ENCODE measurements around the gene MRPL50.

The MRPL50 gene

GRCh38 chr9:101428909-101429308 is 30.5 kb upstream of the MRPL50 start:
- no peaks in the 10 kb centered on the region for H3K9me3 ChIP-seq (ENCODE audit: insufficient read depth, low read length, severe bottlenecking)
- no peaks in the 10 kb centered on the region for H4K20me1 ChIP-seq (ENCODE audit: insufficient read depth, low read length)
- H3K27me3 ChIP-seq (ENCODE audit: insufficient read depth, low read length, poor library complexity), result no peaks in the 10 kb centered on the region
- no peak overlapping the region for H3K27ac ChIP-seq (ENCODE audit: low read length)
- no peaks in the 10 kb centered on the region for H3K36me3 ChIP-seq (ENCODE audit: insufficient read depth, low read length)
- TF ChIP-seq EZH2 (IDR thresholded peaks at IDR 0.05; ENCODE audit: borderline replicate concordance, low read depth, low read length, severe bottlenecking) (no peak), CTCF (IDR thresholded peaks at IDR 0.05; ENCODE audit: borderline replicate concordance, extremely low read depth, low read length, poor library complexity, severe bottlenecking) (no peak)
- H3K79me2 ChIP-seq (ENCODE audit: insufficient read depth, low read length), result no peaks in the 10 kb centered on the region
- ATAC-seq (ENCODE audit: insufficient read depth, low read depth) (no peak), DNase-seq (no peak)
- no peak overlapping the region for H3K9ac ChIP-seq (ENCODE audit: low read depth, low read length)
- no peak overlapping the region for H2AFZ ChIP-seq (ENCODE audit: low read depth, low read length)
- no peaks in the 10 kb centered on the region for H3K4me1 ChIP-seq (ENCODE audit: insufficient read depth, low read length)
- H3K4me3 ChIP-seq (ENCODE audit: low read depth in 1 of 2, low read length in 2 of 2), result no peak overlapping the region
- no peak overlapping the region for H3K4me2 ChIP-seq (ENCODE audit: insufficient read depth, low read length)

GRCh38 chr9:101427957-101428655 is 29.7 kb upstream of the MRPL50 start:
- no peak overlapping the region for H3K9ac ChIP-seq (ENCODE audit: low read depth, low read length)
- no peaks in the 10 kb centered on the region for H3K79me2 ChIP-seq (ENCODE audit: insufficient read depth, low read length)
- no peak overlapping the region for H2AFZ ChIP-seq (ENCODE audit: low read depth, low read length)
- no peaks in the 10 kb centered on the region for H3K36me3 ChIP-seq (ENCODE audit: insufficient read depth, low read length)
- no peaks in the 10 kb centered on the region for H3K9me3 ChIP-seq (ENCODE audit: insufficient read depth, low read length, severe bottlenecking)
- TF ChIP-seq CTCF (IDR thresholded peaks at IDR 0.05; ENCODE audit: borderline replicate concordance, extremely low read depth, low read length, poor library complexity, severe bottlenecking) (no peak), EZH2 (IDR thresholded peaks at IDR 0.05; ENCODE audit: borderline replicate concordance, low read depth, low read length, severe bottlenecking) (no peak)
- DNase-seq (no peak), ATAC-seq (ENCODE audit: insufficient read depth, low read depth) (no peak)
- no peak overlapping the region for H3K27ac ChIP-seq (ENCODE audit: low read length)
- H3K27me3 ChIP-seq (ENCODE audit: insufficient read depth, low read length, poor library complexity), result no peaks in the 10 kb centered on the region
- H4K20me1 ChIP-seq (ENCODE audit: insufficient read depth, low read length), result no peaks in the 10 kb centered on the region
- H3K4me1 ChIP-seq (ENCODE audit: insufficient read depth, low read length), result no peaks in the 10 kb centered on the region
- no peak overlapping the region for H3K4me2 ChIP-seq (ENCODE audit: insufficient read depth, low read length)
- no peak overlapping the region for H3K4me3 ChIP-seq (ENCODE audit: low read depth in 1 of 2, low read length in 2 of 2)

DNA sequence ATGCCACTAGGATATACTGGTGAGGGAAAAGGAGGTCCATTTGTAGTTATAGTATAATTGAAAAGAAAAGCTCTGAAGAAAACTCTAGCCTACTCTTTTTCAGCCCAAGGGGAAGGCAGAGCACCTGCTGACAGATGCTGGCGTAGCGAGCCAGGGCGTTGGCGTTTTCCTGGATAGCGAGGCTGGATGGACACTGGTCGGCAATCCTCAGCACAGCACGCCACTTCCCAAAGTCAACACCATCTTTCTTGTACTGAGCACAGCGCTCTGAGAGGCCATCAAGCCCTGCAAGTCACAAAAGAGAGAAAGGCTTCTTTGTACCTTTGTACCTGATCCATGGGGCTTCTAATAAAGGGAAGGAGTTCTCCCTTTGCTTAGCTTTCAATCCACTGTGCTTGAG is 28.9 kb upstream of the MRPL50 start:
- Histone ChIP-seq H3K27ac (ENCODE audit: low read length) (no peak overlapping the region), H4K20me1 (ENCODE audit: insufficient read depth, low read length) (no peaks in the 10 kb centered on the region), H3K9me3 (ENCODE audit: insufficient read depth, low read length, severe bottlenecking) (no peaks in the 10 kb centered on the region), H3K79me2 (ENCODE audit: insufficient read depth, low read length) (no peaks in the 10 kb centered on the region), H3K4me1 (ENCODE audit: insufficient read depth, low read length) (no peaks in the 10 kb centered on the region), H3K36me3 (ENCODE audit: insufficient read depth, low read length) (no peaks in the 10 kb centered on the region), H3K27me3 (ENCODE audit: insufficient read depth, low read length, poor library complexity) (no peaks in the 10 kb centered on the region), H3K4me3 (ENCODE audit: low read depth in 1 of 2, low read length in 2 of 2) (no peak overlapping the region), H2AFZ (ENCODE audit: low read depth, low read length) (no peak overlapping the region), H3K4me2 (ENCODE audit: insufficient read depth, low read length) (no peak overlapping the region), H3K9ac (ENCODE audit: low read depth, low read length) (no peak overlapping the region)
- no peak for TF ChIP-seq CTCF (IDR thresholded peaks at IDR 0.05; ENCODE audit: borderline replicate concordance, extremely low read depth, low read length, poor library complexity, severe bottlenecking)
- ATAC-seq (ENCODE audit: insufficient read depth, low read depth) (no peak), DNase-seq (no peak)

Data from DND-41 (cell line).